GM12892 (cell line): ENCODE results near the gene MT1E.
"Not testable (repeated sequence)": the region's sequence is repeated elsewhere in the genome, so short reads cannot be mapped to it uniquely, and the experiment has no call there.

Experiments
- POLR2A ChIP-seq: IDR thresholded peaks from 2 replicates; pipeline ENCODE4 v1.6.1; 2011; ENCODE audit warnings: low read depth, low read length, control low read depth
- TAF1 ChIP-seq: IDR thresholded peaks from 2 replicates; pipeline ENCODE4 v1.6.1; 2011; ENCODE audit warnings: low read depth, mild to moderate bottlenecking, control low read depth, low read length, borderline replicate concordance

DNA sequence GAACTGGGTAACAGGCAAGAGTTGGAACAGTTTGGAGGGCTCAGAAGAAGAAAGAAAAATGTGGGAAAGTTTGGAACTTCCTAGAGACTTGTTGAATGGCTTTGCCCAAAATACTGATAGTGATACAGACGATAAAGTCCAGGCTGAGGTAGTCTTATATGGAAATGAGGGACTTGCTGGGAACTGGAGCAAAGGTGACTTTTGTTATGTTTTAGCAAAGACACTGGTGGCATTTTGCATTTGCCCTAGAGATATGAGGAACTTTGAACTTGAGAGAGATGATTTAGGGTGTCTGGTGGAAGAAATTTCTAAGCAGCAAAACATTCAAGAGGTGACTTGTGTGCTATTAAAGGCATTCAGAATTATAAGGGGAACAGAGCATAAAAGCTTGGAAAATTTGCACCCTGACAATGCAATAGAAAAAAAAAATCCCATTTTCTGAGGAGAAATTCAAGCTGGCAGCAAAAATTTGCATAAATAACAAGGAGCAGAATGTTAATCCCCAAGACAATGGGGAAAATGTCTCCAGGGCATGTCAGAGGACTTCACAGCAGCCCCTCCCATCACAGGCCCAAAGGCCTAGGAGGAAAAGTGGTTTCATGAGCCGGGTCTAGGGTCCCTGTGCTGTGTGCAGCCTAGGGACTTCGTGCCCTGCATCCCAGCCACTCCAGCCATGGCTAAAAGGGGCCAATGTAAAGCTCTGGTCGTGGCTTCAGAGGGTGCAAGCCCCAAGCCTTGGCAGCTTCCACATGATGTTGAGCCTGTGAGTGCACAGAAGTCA, 3.7 kb upstream of the MT1E start:
- not testable (repeated sequence) for TF ChIP-seq POLR2A, TAF1
